Stimulated activated CD8-positive, alpha-beta memory T cell treated with anti-CD3 and anti-CD28 coated beads, Interleukin-12 subunit alpha, Interleukin-12 subunit beta, amount 100 ng/mL, for 24 hours (primary cell): ENCODE measurements around the gene GYS1.
A peak's percentile ranks its signal among the peaks of the same experiment; 100 is the strongest.

Source experiments
- DNase-seq: peaks from one replicate; pipeline ENCODE4 v3.0.0-alpha.2; 2020; ENCODE audit errors: extremely low read depth

GYS1 gene

DNA sequence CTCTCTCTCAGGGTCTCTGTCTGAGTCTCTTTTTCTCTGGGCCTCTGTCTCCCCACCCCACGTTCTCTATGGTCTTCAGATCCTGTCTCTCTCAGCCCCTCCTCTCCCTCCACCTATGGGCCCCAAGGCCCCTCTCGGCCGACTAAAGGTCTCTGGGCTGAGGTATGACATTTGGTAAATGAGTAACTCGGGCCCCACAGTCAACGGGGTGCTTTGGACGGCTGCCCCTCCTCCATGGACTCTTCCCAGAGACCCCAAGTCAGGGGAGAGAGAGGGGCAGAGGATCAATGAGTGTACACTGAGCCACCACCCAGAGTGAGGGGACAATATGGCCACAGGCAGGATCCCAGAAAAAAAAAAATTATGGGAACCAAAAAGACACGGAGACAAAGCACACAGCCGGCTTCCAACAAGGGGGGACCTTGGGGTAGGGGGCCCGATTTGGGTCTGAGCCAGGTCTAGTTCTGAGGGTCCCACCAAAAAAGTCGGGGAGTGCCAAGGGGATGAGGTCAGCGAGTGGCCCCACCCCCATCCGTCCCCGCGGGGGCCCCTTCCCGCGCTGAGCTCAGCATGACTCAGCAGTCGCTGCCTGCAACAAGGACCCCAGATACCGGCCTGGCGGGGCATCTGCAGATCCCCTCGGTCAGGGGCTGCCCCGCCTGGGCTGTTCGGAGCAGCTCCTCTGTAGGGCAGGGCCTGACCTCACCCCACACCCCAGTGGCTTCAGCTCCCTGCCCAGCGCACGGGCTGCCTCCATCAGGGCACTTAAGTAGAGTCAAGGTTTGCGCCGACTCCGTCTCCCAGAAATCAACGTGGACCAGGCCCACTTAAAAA lies 29.5 kb downstream of the GYS1 start:
- peak; percentile 51 for DNase-seq

DNA sequence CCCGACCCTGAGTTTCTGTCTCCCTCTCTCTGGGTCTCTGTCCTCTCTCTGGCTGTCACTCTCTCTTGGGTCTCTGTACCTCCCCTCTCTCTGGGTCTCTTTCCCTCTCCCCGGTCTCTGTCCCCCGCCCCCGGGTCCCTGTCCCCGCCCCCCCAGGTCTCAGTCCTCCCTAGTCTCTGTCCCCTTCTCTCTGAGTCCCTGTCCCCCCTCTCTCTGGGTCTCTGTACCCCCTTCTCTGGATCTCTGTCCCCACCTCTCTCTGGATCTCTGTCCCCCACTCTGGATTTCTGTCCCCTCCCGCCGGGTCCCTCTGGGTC lies 30.3 kb downstream of the GYS1 start:
- DNase-seq, result no peak

DNA sequence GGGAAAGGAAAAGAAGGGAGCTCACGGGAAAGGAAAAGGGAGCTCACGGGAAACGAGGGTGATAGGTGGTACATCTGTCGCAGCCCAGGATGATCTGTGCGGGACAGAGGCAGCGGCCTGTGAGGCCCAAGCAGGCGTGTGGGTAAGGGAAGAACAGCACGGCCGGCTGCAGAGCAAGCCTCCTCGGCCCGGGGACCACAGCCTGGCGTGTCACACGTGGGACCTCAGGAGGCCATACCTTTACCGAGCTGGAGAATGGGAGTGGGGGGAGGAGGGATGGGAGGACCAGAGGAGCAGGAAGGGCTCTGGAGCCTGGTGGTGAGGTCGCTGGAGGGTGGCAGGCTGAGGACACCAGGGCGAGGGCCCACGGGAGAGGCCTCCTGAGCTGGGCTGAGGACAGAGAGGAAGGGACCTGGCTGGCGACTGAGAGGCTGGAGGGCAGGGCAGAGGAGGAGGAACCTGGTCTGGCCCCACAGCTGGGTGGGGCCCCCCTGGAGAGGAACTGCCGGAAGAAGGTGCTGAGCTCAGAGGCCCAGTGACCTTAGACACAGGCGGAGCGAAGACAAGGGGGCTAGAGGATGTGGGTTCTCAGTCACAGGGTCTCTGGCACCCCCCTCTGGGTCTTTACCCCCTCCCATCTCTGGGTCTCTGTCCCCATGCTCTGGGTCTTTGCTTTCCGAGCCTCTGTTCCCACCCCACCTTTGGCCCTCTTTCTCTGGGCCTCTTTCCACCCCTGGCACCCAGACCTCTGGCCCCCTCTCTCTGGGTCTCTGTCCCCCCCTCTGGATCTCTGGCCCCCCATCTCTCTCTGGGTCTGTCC lies 30.9 kb downstream of the GYS1 start:
- DNase-seq, result no peak

DNA sequence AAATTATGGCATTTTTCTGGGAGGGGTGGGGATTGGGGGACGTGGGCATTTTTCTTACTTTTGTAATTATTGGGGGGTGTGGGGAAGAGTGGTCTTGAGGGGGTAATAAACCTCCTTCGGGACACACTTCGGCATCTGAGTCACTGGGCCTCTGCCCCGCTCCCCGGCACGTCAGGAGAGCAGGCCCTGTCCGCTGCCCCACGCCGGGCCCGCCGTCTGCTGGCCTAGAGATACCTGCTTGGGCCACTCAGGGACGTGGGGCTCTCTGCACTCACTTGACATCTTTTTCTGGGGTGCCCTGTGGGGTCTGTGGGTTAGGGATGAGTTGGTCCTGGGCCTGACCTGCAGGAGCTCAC lies 31.5 kb downstream of the GYS1 start:
- DNase-seq, result no peak

DNA sequence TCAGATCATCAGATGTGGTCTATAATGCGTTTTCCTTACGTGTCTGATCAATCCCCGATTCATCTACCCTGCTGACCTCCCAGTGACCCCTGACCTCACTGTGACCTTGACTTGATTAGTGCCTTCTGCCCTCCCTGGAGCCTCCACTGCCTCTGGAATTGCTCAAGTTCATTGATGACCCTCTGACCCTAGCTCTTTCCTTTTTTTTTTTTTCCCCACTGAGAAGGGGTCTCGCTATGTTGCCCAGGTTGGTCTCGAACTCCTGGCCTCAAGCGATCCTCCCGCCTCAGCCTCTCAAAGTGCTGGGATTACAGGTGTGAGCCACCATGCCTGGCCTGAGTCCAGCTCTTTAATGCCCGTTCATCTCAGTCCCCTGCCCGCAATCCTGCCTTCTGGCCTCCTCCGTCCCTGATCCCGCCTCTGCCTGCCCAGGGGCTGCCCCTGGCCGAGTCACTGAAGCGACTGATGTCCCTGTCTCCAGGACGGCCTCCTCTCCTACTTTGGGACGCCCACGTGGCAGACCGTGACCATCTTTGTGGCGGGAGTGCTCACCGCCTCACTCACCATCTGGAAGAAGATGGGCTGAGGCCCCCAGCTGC lies 32.0 kb downstream of the GYS1 start:
- DNase-seq, result no peak

DNA sequence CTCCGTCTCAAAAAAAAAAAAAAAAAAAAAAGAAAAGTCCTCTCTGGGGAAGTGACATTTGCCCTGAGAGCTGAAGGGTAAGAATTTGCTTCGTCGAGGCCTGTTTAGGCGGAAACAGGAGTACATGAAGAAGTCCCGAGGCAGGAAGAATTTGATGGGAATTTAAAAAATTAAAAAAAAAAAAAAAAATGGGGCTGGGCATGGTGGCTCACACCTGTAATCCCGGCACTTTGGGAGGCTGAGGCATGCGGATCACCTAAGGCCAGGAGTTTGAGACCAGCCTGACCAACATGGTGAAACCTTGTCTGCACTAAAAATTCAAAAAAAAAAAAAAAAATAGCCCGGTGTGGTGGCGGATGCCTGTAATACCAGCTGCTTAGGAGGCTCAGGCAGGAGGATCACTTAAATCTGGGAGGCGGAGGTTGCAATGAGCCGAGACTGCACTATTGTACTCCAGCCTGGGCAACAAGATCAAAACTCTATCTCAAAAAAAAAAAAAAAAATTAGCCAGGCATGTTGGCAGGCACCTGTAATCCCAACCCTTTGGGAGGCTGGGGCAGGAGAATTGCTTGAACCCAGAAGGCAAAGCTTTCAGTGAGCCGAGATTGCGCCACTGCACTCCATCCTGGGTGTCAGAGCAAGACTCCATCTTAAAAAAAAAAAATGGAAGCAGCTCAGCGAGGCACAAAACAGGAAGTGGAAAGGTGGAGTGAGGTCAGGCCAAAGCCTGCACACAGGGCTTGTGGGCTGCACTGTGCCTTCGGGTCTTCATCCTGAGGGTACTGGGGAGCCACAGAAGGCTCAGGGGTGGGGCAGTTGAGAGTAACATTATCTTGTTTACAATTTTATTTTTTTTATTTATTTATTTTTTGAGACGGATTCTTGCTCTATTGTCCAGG lies 33.5 kb downstream of the GYS1 start:
- no peak for DNase-seq

DNA sequence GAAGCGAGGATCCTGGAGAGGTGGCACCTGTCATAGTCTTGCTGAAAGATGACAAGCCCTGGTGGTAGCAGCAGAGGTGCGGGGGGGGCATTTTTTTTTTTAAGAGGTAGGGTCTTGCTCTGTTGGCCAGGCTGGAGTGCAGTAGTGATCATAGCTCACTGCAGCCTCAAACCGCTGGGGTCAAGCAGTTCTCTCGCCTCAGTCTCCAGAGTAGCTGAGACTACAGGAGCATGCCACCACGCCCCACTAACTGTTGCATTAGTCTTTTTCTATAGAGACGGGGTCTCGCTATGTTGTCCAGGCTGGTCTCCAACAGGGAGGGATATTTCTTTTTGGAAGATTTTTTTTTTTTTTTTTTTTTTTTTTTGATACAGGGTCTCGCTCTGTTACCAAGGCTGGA lies 35.1 kb downstream of the GYS1 start:
- no peak for DNase-seq

DNA sequence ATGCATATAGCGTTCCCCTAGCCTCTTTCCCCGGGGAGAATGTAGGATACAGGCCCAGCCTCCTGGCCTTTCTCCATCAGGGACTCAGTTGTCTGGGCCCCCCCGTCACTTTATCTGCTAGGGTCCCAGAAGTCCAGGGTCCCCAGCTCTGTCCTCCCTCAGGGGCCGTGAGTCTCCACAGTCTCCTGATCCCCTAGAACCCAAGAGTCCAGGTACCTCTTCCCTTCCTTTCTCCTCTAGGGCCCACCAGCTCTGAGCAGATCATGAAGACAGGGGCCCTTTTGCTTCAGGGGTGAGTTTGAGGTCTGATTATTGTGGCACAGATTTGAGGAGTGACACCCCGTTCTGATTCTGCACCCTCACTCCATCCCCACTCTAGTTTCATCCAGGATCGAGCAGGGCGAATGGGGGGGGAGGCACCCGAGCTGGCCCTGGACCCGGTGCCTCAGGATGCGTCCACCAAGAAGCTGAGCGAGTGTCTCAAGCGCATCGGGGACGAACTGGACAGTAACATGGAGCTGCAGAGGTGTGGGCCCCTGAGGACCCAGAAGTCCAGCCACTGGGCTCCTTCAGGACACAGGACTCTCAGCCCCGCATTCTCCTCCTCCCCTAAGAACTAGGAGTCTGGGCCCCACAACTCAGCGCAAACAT lies 37.7 kb downstream of the GYS1 start:
- DNase-seq, result no peak

DNA sequence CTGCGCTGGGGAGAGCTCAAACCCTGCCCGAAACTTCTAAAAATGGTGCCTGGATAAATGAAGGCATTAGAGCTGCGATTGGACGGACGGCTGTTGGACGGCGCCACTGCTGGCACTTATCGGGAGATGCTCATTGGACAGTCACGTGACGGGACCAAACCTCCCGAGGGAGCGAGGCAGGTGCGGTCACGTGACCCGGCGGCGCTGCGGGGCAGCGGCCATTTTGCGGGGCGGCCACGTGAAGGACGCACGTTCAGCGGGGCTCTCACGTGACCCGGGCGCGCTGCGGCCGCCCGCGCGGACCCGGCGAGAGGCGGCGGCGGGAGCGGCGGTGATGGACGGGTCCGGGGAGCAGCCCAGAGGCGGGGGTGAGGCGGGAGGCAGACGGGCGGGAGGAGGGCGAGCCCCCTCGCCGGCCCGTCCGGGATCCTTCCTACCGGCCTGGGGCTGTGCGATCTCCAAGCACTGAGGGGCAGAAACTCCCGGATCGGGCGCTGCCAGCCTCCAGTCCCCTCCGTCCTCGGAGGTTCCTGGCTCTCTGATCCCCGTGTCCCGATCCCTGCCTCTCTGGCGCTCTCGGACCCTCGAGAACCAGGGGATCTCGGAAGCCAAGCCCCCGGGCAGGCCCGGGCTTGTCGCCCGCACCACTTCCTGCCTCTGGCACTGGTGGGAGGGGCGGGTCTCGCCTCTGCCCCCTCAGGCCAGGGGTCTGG lies 38.4 kb downstream of the GYS1 start, which contains the start of gene BAX:
Gene BAX, plus strand, starts transcription at position 281 of the 713 bp plus-strand sequence. Its CDS starts 54 bp downstream, at position 335.
- peak; percentile 90 for DNase-seq

DNA sequence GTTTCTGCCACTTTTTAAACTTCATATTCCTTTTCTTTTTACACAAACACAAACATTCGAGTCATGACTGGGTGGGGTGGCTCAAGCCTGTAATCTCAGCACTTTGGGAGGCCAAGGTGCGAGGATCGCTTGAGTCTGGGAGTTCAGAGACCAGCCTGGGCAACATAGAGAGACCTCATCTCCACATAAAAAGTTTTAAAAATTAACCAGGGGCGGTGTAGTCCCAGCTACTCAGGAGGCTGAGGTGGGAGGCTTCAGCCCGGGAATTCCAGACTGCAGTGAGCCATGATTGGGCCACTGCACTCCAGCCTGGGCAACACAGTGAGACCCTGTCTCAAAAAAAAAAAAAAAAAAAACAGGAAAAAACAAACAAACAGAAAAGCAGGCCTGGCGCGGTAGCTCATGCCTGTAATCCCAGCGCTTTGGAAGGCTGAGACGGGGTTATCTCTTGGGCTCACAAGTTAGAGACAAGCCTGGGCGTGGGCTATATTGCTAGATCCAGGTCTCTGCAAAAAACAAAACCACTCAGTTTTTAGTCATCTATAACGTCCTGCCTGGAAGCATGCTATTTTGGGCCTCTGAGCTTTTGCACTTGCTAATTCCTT lies 39.0 kb downstream of the GYS1 start:
- DNase-seq, result no peak

DNA sequence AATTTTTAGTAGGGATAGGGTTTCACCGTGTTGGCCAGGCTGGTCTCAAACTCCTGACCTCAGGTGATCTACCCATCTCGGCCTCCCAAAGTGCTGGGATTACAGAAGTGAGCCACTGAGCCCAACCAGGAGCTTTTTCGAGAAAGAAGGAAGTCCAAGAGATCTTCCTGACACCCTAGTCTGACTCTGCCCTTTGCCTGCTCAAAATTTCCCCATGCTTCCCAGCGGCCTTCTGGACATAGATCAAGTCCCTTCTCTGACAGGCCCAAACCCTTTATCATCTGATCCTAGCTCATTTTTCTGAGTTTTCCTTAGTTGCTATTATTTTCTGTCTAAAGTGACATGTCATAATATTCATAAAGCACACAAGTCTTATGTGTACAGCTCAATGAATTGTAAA lies 40.0 kb downstream of the GYS1 start:
- no peak for DNase-seq

DNA sequence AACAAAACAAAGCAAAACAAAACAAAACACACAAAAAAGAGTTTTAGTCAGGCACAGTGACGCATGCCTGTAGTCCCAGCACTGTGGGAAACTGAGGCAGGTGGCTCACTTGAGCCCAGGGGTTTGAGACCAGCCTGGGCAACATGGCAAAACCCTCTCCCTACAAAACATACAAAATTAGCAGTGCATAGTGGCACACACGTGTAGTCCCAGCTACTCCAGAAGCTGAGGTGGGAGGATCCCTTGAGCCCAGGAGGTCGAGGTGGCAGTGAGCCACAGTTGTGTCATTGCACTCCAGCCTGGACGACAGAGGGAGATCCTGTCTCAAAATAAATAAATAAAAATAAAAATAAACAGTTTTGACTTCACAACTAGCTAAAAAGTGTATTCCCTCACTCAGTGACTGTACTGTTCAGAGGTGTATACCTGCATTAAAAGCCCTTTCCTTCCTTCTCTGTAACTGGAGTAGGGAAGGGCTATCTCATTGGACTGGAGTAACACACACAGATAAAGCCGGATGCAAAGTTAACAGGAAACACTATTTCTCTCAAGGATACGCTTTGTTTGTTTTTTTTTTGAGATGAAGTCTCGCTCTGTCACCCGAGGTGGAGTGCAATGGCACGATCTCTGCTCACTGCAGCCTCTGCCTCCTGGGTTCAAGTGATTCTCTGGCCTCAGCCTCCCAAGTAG lies 42.1 kb downstream of the GYS1 start:
- DNase-seq, result no peak

DNA sequence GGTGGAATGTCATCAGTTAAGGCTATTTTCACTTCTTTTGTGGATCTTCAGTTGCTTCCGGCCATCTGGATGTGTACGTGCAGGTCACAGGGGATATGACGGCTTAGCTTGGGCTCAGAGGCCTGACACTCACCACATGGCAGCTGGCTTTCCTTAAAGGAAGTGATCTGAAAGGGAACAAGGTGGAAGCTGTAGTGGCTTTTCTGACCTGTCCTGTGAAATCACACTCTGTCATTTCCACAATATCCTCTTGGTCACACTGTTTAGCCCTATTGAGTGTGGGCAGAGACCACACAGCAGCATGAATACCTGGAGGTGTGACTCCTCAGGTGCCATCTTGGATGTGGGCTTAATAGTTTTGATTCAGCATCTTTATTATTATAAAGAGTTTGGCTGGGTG lies 43.0 kb downstream of the GYS1 start:
- DNase-seq, result no peak

DNA sequence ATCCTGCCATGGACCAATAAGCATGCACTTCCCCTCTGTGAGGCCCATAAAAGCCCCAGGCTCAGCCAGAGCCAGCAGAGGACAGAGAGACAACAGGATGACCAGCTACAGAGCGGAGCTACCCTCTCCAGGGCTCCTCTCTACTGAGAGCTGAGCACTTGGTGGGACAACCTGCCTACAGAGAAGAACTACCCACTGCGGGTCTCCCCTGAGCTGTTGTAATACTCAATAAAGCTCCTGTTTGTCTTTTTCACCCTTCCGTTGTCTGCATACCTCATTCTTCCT lies 45.9 kb downstream of the GYS1 start:
- DNase-seq, result no peak

DNA sequence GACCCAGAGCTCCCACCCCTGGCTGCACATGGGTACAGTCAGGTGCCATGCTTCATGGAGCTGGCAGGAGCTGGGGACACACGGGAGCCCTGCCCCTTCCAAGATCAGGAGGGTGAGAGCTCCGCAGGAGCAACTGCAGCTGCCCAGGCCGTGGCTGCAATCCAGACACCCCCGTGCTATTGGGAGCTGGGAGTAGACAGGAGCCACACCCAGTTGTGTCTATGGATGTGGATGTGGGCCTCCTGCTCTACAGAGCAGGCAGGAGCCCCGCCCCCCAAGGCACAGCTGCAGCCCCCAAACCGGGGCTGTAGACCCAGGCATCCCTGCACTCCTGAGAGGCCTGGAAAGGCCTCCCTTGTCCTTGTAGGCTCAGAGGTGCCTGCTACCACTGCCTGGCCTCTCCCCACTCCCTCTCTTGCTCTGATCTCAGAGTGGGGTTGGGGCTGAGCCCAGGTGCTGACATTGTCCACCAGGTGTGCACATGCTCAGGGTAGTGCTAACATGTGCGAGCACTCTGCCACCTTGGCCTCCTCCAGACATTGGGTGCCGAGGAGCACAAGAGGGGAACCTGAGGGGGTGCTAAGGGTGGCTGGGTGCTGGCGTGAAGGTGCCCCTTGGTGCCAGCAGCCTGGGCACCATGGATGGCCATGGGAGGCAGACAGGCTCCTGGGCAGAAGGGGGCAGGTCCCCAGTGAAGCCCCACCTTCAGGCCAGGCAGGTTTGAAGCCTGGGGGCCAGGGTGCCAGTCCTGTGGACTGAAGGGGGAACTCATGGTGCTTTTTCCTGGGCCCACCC lies 46.4 kb downstream of the GYS1 start:
- DNase-seq, result no peak

DNA sequence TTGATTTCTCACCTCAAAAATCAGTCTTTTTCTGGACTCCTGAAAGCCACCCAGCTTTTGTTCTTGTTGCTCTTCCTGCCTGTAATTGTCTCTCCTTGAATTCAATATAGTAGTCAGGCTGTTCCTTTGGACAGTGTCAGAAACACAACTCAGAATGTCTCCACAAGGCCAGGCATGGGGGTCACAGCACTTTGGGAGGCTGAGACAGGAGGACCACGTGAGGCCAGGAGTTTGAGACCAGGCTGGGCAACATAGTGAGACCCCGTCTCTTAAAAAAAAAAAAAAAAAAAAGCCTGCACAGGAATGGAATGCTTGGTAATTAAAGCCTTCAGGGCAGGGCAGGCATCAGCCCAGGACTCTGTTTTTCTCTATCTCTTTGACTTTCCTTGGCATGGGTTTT lies 47.3 kb downstream of the GYS1 start:
- DNase-seq, result no peak

DNA sequence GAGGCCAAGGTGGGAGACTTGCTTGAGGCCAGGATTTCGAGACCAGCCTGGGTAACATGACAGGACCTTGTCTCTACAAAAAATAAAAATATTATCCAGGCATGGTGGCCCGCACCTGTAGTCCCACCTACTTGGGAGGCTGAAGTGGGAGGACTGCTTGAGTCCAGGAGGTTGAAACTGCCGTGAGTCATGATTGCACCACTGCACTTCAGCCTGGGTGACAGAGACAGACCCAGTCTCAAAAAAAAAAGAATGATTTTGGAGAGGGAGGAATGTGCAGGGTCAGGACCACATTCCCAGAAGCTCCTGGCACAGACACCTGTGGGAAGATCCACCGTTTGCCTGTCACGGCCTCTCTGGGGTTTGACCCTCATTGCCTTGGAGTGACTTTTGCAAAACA lies 47.7 kb downstream of the GYS1 start:
- no peak for DNase-seq

DNA sequence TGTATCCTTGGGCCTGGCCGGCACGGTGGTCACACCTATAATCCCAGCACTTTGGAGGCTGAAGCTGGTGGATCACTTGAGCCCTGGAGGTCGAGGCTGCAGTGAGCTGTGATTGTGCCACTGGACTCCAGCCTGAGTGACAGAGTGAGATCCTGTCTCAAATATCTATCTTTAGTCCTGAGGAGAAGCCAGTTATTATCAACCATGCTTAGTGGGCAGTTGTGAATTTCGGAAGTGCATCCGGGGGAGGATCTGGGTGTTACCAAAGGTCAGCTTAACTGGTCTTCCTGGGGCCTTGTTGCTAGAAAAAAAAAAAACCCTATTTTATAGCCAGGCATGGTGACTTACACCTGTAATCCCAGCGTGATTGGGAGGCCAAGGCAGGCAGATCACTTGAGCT lies 50.0 kb downstream of the GYS1 start:
- DNase-seq, result no peak

DNA sequence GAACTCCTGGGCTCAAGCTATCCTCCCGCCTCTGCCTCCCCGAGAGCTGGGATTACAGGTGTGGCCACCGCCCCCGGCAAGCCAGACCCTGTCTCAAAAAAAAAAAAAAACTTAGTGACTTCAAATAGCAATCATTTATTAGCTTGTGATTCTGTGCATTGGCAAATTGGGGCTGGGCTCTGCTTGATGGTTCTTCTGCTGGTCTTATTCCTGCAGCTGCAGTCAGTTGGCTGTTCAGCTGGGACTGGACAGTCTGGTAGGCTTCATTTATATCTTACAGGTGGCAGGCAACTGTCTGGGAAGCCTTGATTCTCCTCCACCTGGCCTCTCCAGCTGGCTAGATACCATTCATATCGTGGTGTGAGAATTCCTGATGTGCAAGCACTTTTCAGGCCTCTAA lies 52.2 kb downstream of the GYS1 start:
- no peak for DNase-seq
